Transverse colon (tissue), 4 donors: Measurements from ENCODE around the gene NPS.

ENCODE experiments used
- CTCF ChIP-seq, 5 experiments: fragments of 200-600 bp in 3 of 5; fragments of 450-650 bp in 2 of 5; sonication (generic) in 3 of 5; IDR thresholded peaks; 1 replicate in 2 of 5; 2 replicates in 3 of 5; pipeline ENCODE4 v1.5.1; 2016 to 2017; ENCODE audit warnings: antibody characterized with exemption in 5 of 5, inconsistent platforms in 3 of 5, mild to moderate bottlenecking in 2 of 5, moderate library complexity in 1 of 5
- EP300 ChIP-seq: sonication (generic); formaldehyde crosslinking; IDR thresholded peaks from one replicate; pipeline ENCODE4 v1.6.1; 2017; ENCODE audit warnings: antibody characterized with exemption, low read depth
- POLR2A ChIP-seq: fragments of 450-650 bp; IDR thresholded peaks from one replicate; pipeline ENCODE4 v1.6.1; 2016; ENCODE audit warnings: antibody characterized with exemption, mild to moderate bottlenecking, moderate library complexity
- POLR2AphosphoS5 ChIP-seq, 3 donors: sonication (generic); formaldehyde crosslinking; IDR thresholded peaks; one replicate each; pipeline ENCODE4 v1.6.1; 2016; ENCODE audit warnings: antibody characterized with exemption in 3 of 3

DNA sequence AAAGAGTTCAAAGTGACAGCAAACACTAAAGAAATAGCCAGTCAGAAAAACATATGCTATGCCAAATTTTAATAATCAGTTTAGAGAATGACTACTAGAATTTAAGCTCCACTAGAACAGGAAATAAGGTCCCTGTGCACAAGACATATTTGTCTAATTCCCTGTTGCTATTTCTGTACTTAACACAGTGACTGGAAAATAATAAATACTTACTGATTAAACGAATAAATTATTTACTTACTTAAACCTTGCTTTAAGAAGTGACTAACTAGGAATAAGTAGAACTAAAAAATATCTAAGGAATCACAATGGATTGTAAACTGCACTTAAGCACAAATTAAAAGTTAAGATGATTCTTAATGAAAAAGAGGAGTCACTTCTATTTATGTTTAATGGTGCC lies 22.3 kb downstream of the NPS start:
- no peak for TF ChIP-seq POLR2A
- TF ChIP-seq CTCF (IDR thresholded peaks at IDR 0.05) = no peak
- TF ChIP-seq POLR2AphosphoS5 (IDR thresholded peaks at IDR 0.05) = no peak
- no peak for TF ChIP-seq EP300
